Astrocyte (in vitro differentiated cells and primary cell): ENCODE results near the gene TFAP2D. TPM values are rescaled to one million over a fixed set of nuclear protein-coding genes. Genes with fewer than 3 reads are reported as not detected.

Experiments used
- DNase-seq: peaks from one replicate; pipeline ENCODE4 v3.0.0-alpha.2; 2010; ENCODE audit warnings: low read depth
- FAIRE-seq: peaks from 2 replicates; lab custom pipeline; 2011; peaks lifted over from hg19 to GRCh38; lab: Jason Lieb, UNC
- H2AFZ ChIP-seq: 2 replicates; pipeline ENCODE4 v1.6.0; 2012; ENCODE audit warnings: low read depth, low read length, inconsistent platforms
- H3K27ac ChIP-seq: 2 replicates; pipeline ENCODE4 v1.5.1; 2011; ENCODE audit warnings: low read depth, low read length, inconsistent platforms
- H3K27me3 ChIP-seq: 2 replicates; pipeline ENCODE4 v1.6.0; 2011; ENCODE audit warnings: low read length, inconsistent platforms; ENCODE audit not compliant: insufficient read depth
- H3K36me3 ChIP-seq: 2 replicates; pipeline ENCODE4 v1.5.1; 2011; ENCODE audit warnings: low read length, inconsistent platforms; ENCODE audit not compliant: insufficient read depth
- H3K4me1 ChIP-seq: 2 replicates; pipeline ENCODE4 v1.5.1; 2011; ENCODE audit warnings: low read length, inconsistent platforms; ENCODE audit not compliant: insufficient read depth
- H3K4me2 ChIP-seq: 2 replicates; pipeline ENCODE4 v1.6.0; 2012; ENCODE audit warnings: low read length, inconsistent platforms
- H3K4me3 ChIP-seq: 2 replicates; pipeline ENCODE4 v1.5.1; 2011; ENCODE audit warnings: low read depth, mild to moderate bottlenecking, low read length, inconsistent platforms; ENCODE audit not compliant: insufficient read depth
- H3K79me2 ChIP-seq: 2 replicates; pipeline ENCODE4 v1.6.0; 2012; ENCODE audit warnings: mild to moderate bottlenecking, low read length, inconsistent platforms; ENCODE audit not compliant: insufficient read depth
- H3K9ac ChIP-seq: 2 replicates; pipeline ENCODE4 v1.6.0; 2012; ENCODE audit warnings: mild to moderate bottlenecking, low read length, inconsistent platforms
- H3K9me3 ChIP-seq: 2 replicates; pipeline ENCODE4 v1.5.1; 2012; ENCODE audit warnings: low read depth, mild to moderate bottlenecking, low read length, inconsistent platforms; ENCODE audit not compliant: insufficient read depth
- H4K20me1 ChIP-seq: 2 replicates; pipeline ENCODE4 v1.6.0; 2012; ENCODE audit warnings: low read length, inconsistent platforms; ENCODE audit not compliant: insufficient read depth
- H3K27ac Mint-ChIP-seq: one replicate; pipeline ENCODE4 v1.8.0; 2021; ENCODE audit warnings: mild to moderate bottlenecking, mixed read lengths; ENCODE audit not compliant: unreplicated experiment
- H3K27me3 Mint-ChIP-seq: one replicate; pipeline ENCODE4 v1.8.0; 2021; ENCODE audit warnings: low read depth, mixed read lengths; ENCODE audit not compliant: unreplicated experiment
- H3K36me3 Mint-ChIP-seq: one replicate; pipeline ENCODE4 v1.8.0; 2021; ENCODE audit warnings: low read depth, mixed read lengths; ENCODE audit not compliant: unreplicated experiment
- H3K4me1 Mint-ChIP-seq: one replicate; pipeline ENCODE4 v1.8.0; 2021; ENCODE audit warnings: low read depth, mixed read lengths; ENCODE audit not compliant: unreplicated experiment
- H3K4me3 Mint-ChIP-seq: one replicate; pipeline ENCODE4 v1.8.0; 2021; ENCODE audit warnings: mild to moderate bottlenecking, moderate library complexity, mixed read lengths; ENCODE audit not compliant: unreplicated experiment
- H3K9me3 Mint-ChIP-seq: one replicate; pipeline ENCODE4 v1.8.0; 2021; ENCODE audit warnings: mild to moderate bottlenecking, mixed read lengths; ENCODE audit not compliant: unreplicated experiment
- CTCF ChIP-seq: IDR thresholded peaks from 2 replicates; pipeline ENCODE4 v1.5.1; 2011; ENCODE audit warnings: low read depth, mild to moderate bottlenecking, inconsistent platforms, low read length, moderate library complexity; ENCODE audit not compliant: insufficient read depth
- EZH2 ChIP-seq: IDR thresholded peaks from 2 replicates; pipeline ENCODE4 v1.6.1; 2012; ENCODE audit warnings: mild to moderate bottlenecking, low read length, inconsistent platforms; ENCODE audit not compliant: insufficient read depth
- total RNA-seq: library from RNA; stranded (reverse); gene quantifications from 2 replicates; pipeline ENCODE4 v1.2.1, GENCODE V29; 2021

Gene TFAP2D
- total RNA-seq, 1 donor from 2014 or later: not detected

- Mint-ChIP-seq H3K36me3 (no peaks in the 10 kb centered on the region), H3K4me1 (peaks cover 7% of the 10 kb centered on the region), H3K9me3 (peaks cover 4% of the 10 kb centered on the region), H3K27me3 (peaks cover 51% of the 10 kb centered on the region), H3K4me3 (no peak overlapping the region), H3K27ac (peak overlapping the region; percentile 34)
- Histone ChIP-seq H3K4me3 (no peak overlapping the region), H3K27ac (no peak overlapping the region), H3K36me3 (no peaks in the 10 kb centered on the region), H2AFZ (no peak overlapping the region), H3K9ac (no peak overlapping the region), H3K4me1 (no peaks in the 10 kb centered on the region), H3K9me3 (no peaks in the 10 kb centered on the region), H4K20me1 (no peaks in the 10 kb centered on the region), H3K27me3 (no peaks in the 10 kb centered on the region), H3K79me2 (no peaks in the 10 kb centered on the region), H3K4me2 (no peak overlapping the region)
- FAIRE-seq: no peak
- TF ChIP-seq CTCF: no peak
- TF ChIP-seq EZH2: no peak
- DNase-seq: no peak
Observed at GRCh38 chr6:50698546-50698945, 14.8 kb upstream of the TFAP2D start.

- Histone ChIP-seq H3K9ac (no peak overlapping the region), H4K20me1 (no peaks in the 10 kb centered on the region), H3K27me3 (no peaks in the 10 kb centered on the region), H3K27ac (no peak overlapping the region), H3K36me3 (no peaks in the 10 kb centered on the region), H3K4me2 (no peak overlapping the region), H3K4me1 (no peaks in the 10 kb centered on the region), H3K4me3 (no peak overlapping the region), H2AFZ (no peak overlapping the region), H3K79me2 (no peaks in the 10 kb centered on the region), H3K9me3 (no peaks in the 10 kb centered on the region)
- no peak for DNase-seq
- Mint-ChIP-seq H3K4me3 (no peak overlapping the region), H3K36me3 (no peaks in the 10 kb centered on the region), H3K27ac (peak overlapping the region; percentile 88), H3K27me3 (peaks cover 48% of the 10 kb centered on the region), H3K9me3 (peaks cover 4% of the 10 kb centered on the region), H3K4me1 (peaks cover 7% of the 10 kb centered on the region)
- TF ChIP-seq CTCF: no peak
- no peak for TF ChIP-seq EZH2
- FAIRE-seq: no peak
Observed at GRCh38 chr6:50699051-50699775, 14.1 kb upstream of the TFAP2D start.

- Histone ChIP-seq H3K4me1 (no peaks in the 10 kb centered on the region), H3K4me3 (no peak overlapping the region), H3K9ac (no peak overlapping the region), H3K9me3 (peaks cover 3% of the 10 kb centered on the region), H3K79me2 (no peaks in the 10 kb centered on the region), H3K4me2 (no peak overlapping the region), H4K20me1 (no peaks in the 10 kb centered on the region), H3K27ac (no peak overlapping the region), H3K36me3 (no peaks in the 10 kb centered on the region), H3K27me3 (peaks cover 5% of the 10 kb centered on the region), H2AFZ (no peak overlapping the region)
- H3K27ac Mint-ChIP-seq: no peak overlapping the region
- peaks cover 85% of the 10 kb centered on the region for H3K27me3 Mint-ChIP-seq
- peaks cover 25% of the 10 kb centered on the region for H3K9me3 Mint-ChIP-seq
- no peaks in the 10 kb centered on the region for H3K4me1 Mint-ChIP-seq
- H3K4me3 Mint-ChIP-seq: no peak overlapping the region
- FAIRE-seq (no peak), DNase-seq (no peak)
- H3K36me3 Mint-ChIP-seq: no peaks in the 10 kb centered on the region
- TF ChIP-seq EZH2: no peak
- no peak for TF ChIP-seq CTCF
Observed at GRCh38 chr6:50706575-50706974, 6.8 kb upstream of the TFAP2D start.
